Fibroblast of lung (primary cell): ENCODE data around the gene IL10RA. TPM values are rescaled to one million over a fixed set of nuclear protein-coding genes. Genes with fewer than 3 reads are reported as not detected.

Source experiments
- DNase-seq, 2 donors: peaks; one replicate each; pipeline versions ENCODE4 v3.0.0 to v3.0.0-alpha.2; 2010; ENCODE audit warnings: low read depth in 2 of 2
- H2AFZ ChIP-seq: 2 replicates; pipeline ENCODE4 v1.5.1; 2012; ENCODE audit warnings: low read length, control low read depth, inconsistent platforms
- H3K27ac ChIP-seq: 2 replicates; pipeline ENCODE4 v1.5.1; 2011; ENCODE audit warnings: low read length, control low read depth; ENCODE audit not compliant: insufficient read depth
- H3K27me3 ChIP-seq: 2 replicates; pipeline ENCODE4 v1.5.1; 2011; ENCODE audit warnings: mild to moderate bottlenecking, low read length; ENCODE audit not compliant: control insufficient read depth, insufficient read depth
- H3K36me3 ChIP-seq: 2 replicates; pipeline ENCODE4 v1.5.1; 2011; ENCODE audit warnings: low read length; ENCODE audit not compliant: control insufficient read depth, insufficient read depth
- H3K4me1 ChIP-seq: 2 replicates; pipeline ENCODE4 v1.5.1; 2011; ENCODE audit warnings: low read length; ENCODE audit not compliant: control insufficient read depth, insufficient read depth; ENCODE audit errors: extremely low read depth
- H3K4me2 ChIP-seq: 2 replicates; pipeline ENCODE4 v1.5.1; 2011; ENCODE audit warnings: low read length, control low read depth; ENCODE audit not compliant: insufficient read depth; ENCODE audit errors: extremely low read depth
- H3K4me3 ChIP-seq, 4 experiments: fragments of 200-600 bp in 1 of 4; sonication (generic) in 1 of 4; replicated peaks in 1 of 4; 2 replicates each; pipeline ENCODE4 v1.5.1; 2011 to 2016; ENCODE audit warnings: low read length in 4 of 4, low read depth in 3 of 4, mild to moderate bottlenecking in 3 of 4, control low read depth in 2 of 4, inconsistent platforms in 1 of 4, mixed read lengths in 1 of 4; ENCODE audit not compliant: insufficient read depth in 1 of 4; ENCODE audit errors: control extremely low read depth in 1 of 4
- H3K79me2 ChIP-seq: 2 replicates; pipeline ENCODE4 v1.5.1; 2012; ENCODE audit warnings: mild to moderate bottlenecking, low read length, inconsistent platforms; ENCODE audit not compliant: control insufficient read depth, insufficient read depth
- H3K9ac ChIP-seq: 2 replicates; pipeline ENCODE4 v1.5.1; 2011; ENCODE audit warnings: mild to moderate bottlenecking, low read length, control low read depth; ENCODE audit not compliant: insufficient read depth
- H3K9me3 ChIP-seq: 2 replicates; pipeline ENCODE4 v1.5.1; 2012; ENCODE audit warnings: low read depth, low read length; ENCODE audit not compliant: control insufficient read depth, insufficient read depth
- H4K20me1 ChIP-seq: 2 replicates; pipeline ENCODE4 v1.5.1; 2011; ENCODE audit warnings: low read length; ENCODE audit not compliant: control insufficient read depth, insufficient read depth; ENCODE audit errors: extremely low read depth
- EZH2 ChIP-seq: IDR thresholded peaks from 2 replicates; pipeline ENCODE4 v1.5.1; 2012; ENCODE audit warnings: low read length, control low read depth, mild to moderate bottlenecking; ENCODE audit errors: missing control alignments
- polyA plus RNA-seq, 2 donors: library from polyadenylated mRNA; depleted of rRNA in 1 of 2; stranded (reverse) in 1 of 2; unstranded in 1 of 2; fragments of >200 nt; gene quantifications; 2 replicates each; pipeline ENCODE4 v1.2.1, GENCODE V29; 2011 to 2012; ENCODE audit warnings: missing spikeins in 1 of 2
- total RNA-seq: library from RNA; depleted of rRNA; stranded (reverse); fragments of >200 nt; gene quantifications from 2 replicates; pipeline ENCODE4 v1.2.1, GENCODE V29; 2014
- TF ChIP-seq, protein P1 (sequence below), 2 donors: IDR thresholded peaks in 1 of 2; conservative IDR thresholded peaks in 1 of 2; 1 replicate in 1 of 2; 2 replicates in 1 of 2; pipeline ENCODE4 v1.5.1; 2011 to 2012; ENCODE audit warnings: low read length in 2 of 2, control low read depth in 1 of 2, inconsistent platforms in 1 of 2, low read depth in 1 of 2, mild to moderate bottlenecking in 1 of 2

IL10RA gene
- total and polyA plus RNA-seq, 2 donors (not counting 1 experiment from before 2014, with no cell fraction given), result 0.17 TPM; not detected in 1

DNA sequence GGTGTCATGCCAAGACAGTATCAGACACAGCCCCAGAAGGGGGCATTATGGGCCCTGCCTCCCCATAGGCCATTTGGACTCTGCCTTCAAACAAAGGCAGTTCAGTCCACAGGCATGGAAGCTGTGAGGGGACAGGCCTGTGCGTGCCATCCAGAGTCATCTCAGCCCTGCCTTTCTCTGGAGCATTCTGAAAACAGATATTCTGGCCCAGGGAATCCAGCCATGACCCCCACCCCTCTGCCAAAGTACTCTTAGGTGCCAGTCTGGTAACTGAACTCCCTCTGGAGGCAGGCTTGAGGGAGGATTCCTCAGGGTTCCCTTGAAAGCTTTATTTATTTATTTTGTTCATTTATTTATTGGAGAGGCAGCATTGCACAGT is 14.6 kb downstream of the IL10RA start:
- H3K36me3 ChIP-seq, result no peaks in the 10 kb centered on the region
- H3K27me3 ChIP-seq, result no peaks in the 10 kb centered on the region
- TF ChIP-seq EZH2, result no peak
- TF ChIP-seq, protein P1, sequence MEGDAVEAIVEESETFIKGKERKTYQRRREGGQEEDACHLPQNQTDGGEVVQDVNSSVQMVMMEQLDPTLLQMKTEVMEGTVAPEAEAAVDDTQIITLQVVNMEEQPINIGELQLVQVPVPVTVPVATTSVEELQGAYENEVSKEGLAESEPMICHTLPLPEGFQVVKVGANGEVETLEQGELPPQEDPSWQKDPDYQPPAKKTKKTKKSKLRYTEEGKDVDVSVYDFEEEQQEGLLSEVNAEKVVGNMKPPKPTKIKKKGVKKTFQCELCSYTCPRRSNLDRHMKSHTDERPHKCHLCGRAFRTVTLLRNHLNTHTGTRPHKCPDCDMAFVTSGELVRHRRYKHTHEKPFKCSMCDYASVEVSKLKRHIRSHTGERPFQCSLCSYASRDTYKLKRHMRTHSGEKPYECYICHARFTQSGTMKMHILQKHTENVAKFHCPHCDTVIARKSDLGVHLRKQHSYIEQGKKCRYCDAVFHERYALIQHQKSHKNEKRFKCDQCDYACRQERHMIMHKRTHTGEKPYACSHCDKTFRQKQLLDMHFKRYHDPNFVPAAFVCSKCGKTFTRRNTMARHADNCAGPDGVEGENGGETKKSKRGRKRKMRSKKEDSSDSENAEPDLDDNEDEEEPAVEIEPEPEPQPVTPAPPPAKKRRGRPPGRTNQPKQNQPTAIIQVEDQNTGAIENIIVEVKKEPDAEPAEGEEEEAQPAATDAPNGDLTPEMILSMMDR (conservative IDR thresholded peaks at IDR 0.05 in 1 of 2, IDR thresholded peaks at IDR 0.05 in 1 of 2; ENCODE audit: low read depth in 1 of 2, low read length in 2 of 2), result no peak
- H3K4me2 ChIP-seq, result no peak overlapping the region
- H3K4me1 ChIP-seq, result no peaks in the 10 kb centered on the region
- H4K20me1 ChIP-seq, result no peaks in the 10 kb centered on the region
- no peak overlapping the region for H3K27ac ChIP-seq
- DNase-seq, result no peak
- H3K4me3 ChIP-seq, result no peak overlapping the region
- no peak overlapping the region for H2AFZ ChIP-seq
- H3K9me3 ChIP-seq, result no peaks in the 10 kb centered on the region
- H3K79me2 ChIP-seq, result no peaks in the 10 kb centered on the region
- no peak overlapping the region for H3K9ac ChIP-seq

DNA sequence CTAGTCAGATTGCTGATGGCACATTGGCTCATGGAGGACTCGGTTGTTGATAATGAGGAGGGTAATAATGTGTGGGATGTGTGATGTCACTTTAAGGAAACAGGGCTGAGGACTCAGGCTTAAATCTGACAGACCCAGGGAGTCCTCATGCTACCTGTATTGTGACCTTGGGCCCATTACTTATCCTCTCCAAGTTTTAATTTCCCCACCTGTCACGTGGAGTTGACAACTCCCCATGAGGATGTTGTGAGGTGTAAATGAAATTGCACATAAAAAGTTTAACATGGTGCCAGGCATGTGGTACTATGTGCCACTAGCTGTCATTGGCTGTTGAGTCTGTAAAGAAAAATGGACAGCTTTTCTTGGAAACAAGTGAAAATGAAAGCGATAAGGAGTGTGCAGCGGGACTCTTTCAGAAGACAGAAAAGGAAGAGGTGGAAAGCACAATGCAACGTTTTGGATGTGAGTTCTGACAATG is 15.3 kb downstream of the IL10RA start:
- DNase-seq, result no peak
- H3K27ac ChIP-seq, result no peak overlapping the region
- H3K9ac ChIP-seq, result no peak overlapping the region
- no peak overlapping the region for H3K4me3 ChIP-seq
- H3K27me3 ChIP-seq, result no peaks in the 10 kb centered on the region
- no peak overlapping the region for H2AFZ ChIP-seq
- H3K36me3 ChIP-seq, result no peaks in the 10 kb centered on the region
- no peaks in the 10 kb centered on the region for H3K79me2 ChIP-seq
- no peaks in the 10 kb centered on the region for H3K9me3 ChIP-seq
- TF ChIP-seq, protein P1 (conservative IDR thresholded peaks at IDR 0.05 in 1 of 2, IDR thresholded peaks at IDR 0.05 in 1 of 2; ENCODE audit: low read depth in 1 of 2, low read length in 2 of 2), result no peak
- no peak for TF ChIP-seq EZH2
- no peaks in the 10 kb centered on the region for H4K20me1 ChIP-seq
- no peak overlapping the region for H3K4me2 ChIP-seq
- H3K4me1 ChIP-seq, result no peaks in the 10 kb centered on the region

DNA sequence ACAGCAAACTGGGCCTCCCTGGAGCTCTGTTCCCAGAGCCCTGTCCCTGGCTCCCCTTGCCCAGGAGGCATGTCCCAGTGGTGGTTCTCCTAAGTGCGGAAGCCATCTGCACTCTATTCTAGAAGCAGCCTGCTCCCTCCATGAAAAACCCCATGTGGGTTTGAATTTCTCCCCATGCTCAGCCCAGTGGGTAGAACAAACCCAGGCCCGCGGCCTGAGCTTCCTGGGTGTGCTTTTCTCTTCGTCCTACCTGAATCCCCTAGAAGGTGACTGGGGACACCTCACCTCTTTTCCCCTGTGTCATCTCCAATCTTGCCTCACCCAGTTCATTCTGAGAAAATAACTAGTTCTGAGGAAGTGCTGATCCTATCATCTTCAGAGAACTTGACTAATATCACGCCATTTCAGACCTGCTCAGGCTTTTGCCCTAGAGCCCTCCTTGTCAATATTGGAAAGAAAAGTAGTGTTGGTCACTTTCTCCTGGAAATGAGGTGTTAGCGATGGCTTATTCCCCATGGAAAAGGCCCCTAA is 15.9 kb downstream of the IL10RA start:
- Histone ChIP-seq H3K27me3 (no peaks in the 10 kb centered on the region), H3K27ac (no peak overlapping the region), H3K36me3 (no peaks in the 10 kb centered on the region), H4K20me1 (no peaks in the 10 kb centered on the region), H3K9me3 (no peaks in the 10 kb centered on the region), H3K79me2 (no peaks in the 10 kb centered on the region), H2AFZ (no peak overlapping the region), H3K4me3 (no peak overlapping the region), H3K9ac (no peak overlapping the region), H3K4me1 (no peaks in the 10 kb centered on the region), H3K4me2 (no peak overlapping the region)
- TF ChIP-seq, protein P1 (conservative IDR thresholded peaks at IDR 0.05 in 1 of 2, IDR thresholded peaks at IDR 0.05 in 1 of 2; ENCODE audit: low read depth in 1 of 2, low read length in 2 of 2), result no peak
- no peak for TF ChIP-seq EZH2
- DNase-seq, result no peak
